ENCODE measurements around the gene CSH2.

CSH2 gene

GRCh38 chr17:63832455-63832854, 41.0 kb downstream of the CSH2 start:
- DNase-seq = no peak

- no peak for DNase-seq
These were observed 41.5 kb downstream of the CSH2 start for GRCh38 chr17:63832014-63832413.

- DNase-seq = no peak
These were observed 42.0 kb downstream of the CSH2 start for GRCh38 chr17:63831505-63831904.

GRCh38 chr17:63830904-63831491, 42.5 kb downstream of the CSH2 start:
- no peak for DNase-seq

GRCh38 chr17:63830278-63830677, 43.2 kb downstream of the CSH2 start:
- no peak for DNase-seq

- DNase-seq = no peak
These were observed 44.5 kb downstream of the CSH2 start for GRCh38 chr17:63828936-63829335.

GRCh38 chr17:63827801-63828221, 45.7 kb downstream of the CSH2 start:
- DNase-seq = peak; percentile 44

GRCh38 chr17:63827002-63827800, 46.3 kb downstream of the CSH2 start, which contains the start of the genes FTSJ3 and PSMC5:
Gene FTSJ3 (minus strand): TSS chr17:63827663. CDS start chr17:63826902, 761 bp downstream.
Gene PSMC5 (plus strand): TSS chr17:63827431. CDS start chr17:63827491, 60 bp downstream.
- peak; percentile 96 for DNase-seq

- DNase-seq = no peak
These were observed 46.9 kb downstream of the CSH2 start for GRCh38 chr17:63826468-63827001.

GRCh38 chr17:63824362-63824761, 49.1 kb downstream of the CSH2 start:
- no peak for DNase-seq

- no peak for DNase-seq
These were observed 49.7 kb downstream of the CSH2 start for GRCh38 chr17:63823659-63824331.

- DNase-seq = no peak
These were observed 50.9 kb downstream of the CSH2 start for GRCh38 chr17:63822537-63822936.
